ENCODE data around the gene CLDN9.

DNA sequence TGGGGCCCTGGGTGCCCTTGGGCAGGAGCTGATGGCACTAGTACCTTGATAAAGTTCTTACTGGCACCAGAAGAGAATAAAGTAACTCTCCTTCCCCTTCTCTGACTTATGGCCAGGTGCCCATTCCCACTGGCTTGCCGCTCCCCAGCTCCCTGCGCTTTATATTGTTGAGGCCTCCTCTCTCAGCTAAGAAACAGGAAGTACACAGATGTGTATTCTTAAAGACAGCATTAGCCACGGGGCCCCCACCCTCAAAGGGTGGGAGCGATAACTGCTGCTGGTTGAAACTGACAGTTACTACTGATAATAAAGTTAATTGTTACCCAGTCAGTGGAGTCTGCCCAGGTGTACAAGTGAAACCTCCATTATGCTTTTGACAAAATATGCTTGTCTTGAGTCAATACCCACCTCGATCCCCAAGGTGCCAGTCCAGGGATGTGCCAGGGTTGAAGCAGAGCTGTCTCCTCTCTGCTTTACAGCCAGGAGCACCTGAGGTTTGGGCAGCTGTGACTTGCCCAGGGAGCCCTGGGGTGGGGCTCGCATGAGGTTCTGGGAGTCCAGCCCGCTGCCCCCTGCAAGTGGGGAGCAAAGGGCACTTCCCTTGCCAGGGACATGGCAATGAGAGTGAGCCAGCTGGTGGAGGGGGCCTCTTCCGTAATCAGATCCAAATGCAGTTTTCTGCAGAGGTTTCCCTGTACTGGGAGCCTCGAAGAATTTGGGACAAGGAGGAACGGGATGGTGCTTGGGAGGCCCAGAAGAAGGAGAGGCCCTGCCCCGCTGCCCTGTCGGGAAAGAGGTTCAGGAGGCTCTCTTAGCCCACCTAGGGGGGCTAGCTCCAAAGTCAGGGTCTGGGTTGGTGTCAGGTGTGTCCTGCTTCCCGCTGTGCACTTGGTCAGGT lies 5.4 kb upstream of the CLDN9 start:
- no peak for TF ChIP-seq CTCF (IDR thresholded peaks at IDR 0.05)
- TF ChIP-seq EZH2 (IDR thresholded peaks at IDR 0.05; ENCODE audit: borderline replicate concordance, insufficient read depth, low read depth, low read length, poor library complexity, severe bottlenecking), result no peak
